Cardiac muscle cell (in vitro differentiated cells and primary cell): Measurements from ENCODE around the gene CCDC97. TPM values are rescaled to one million over a fixed set of nuclear protein-coding genes. Genes with fewer than 3 reads are reported as not detected.

ENCODE experiments used
- DNase-seq, 2 donors: peaks; one replicate each; pipeline versions ENCODE4 v3.0.0 to v3.0.0-alpha.2; 2010 to 2017; ENCODE audit warnings: low read depth in 1 of 2, low spot score in 1 of 2
- H3K27ac ChIP-seq: fragments of 200-600 bp; sonication (generic); 2 replicates; pipeline ENCODE4 v1.5.1; 2016
- H3K27me3 ChIP-seq: fragments of 200-600 bp; sonication (generic); 2 replicates; pipeline ENCODE4 v1.6.0; 2016; ENCODE audit warnings: control low read depth
- H3K36me3 ChIP-seq: fragments of 200-600 bp; sonication (generic); 2 replicates; pipeline ENCODE4 v1.5.1; 2016; ENCODE audit warnings: control low read depth
- H3K4me1 ChIP-seq: fragments of 200-600 bp; sonication (generic); 2 replicates; pipeline ENCODE4 v1.8.1; 2017; ENCODE audit warnings: low read depth, mild to moderate bottlenecking, mixed run types
- H3K4me3 ChIP-seq: fragments of 200-600 bp; sonication (generic); 2 replicates; pipeline ENCODE4 v1.5.1; 2016; ENCODE audit warnings: mild to moderate bottlenecking
- H3K9me3 ChIP-seq: fragments of 200-600 bp; sonication (generic); 2 replicates; pipeline ENCODE4 v1.5.1; 2017; ENCODE audit warnings: low read depth, mild to moderate bottlenecking, control low read depth
- polyA plus RNA-seq: library from polyadenylated mRNA; unstranded; fragments of >200 nt; fragmentation: Nextera tagmentation; extraction: Ambion mirVana; gene quantifications from 2 replicates; pipeline ENCODE4 v1.2.1, GENCODE V29; 2016
- total RNA-seq: library from RNA; depleted of rRNA; stranded (reverse); fragments of >200 nt; gene quantifications from 2 replicates; pipeline ENCODE4 v1.2.3, GENCODE V29; 2016
- TF ChIP-seq, protein P1 (sequence below): IDR thresholded peaks from 2 replicates; pipeline ENCODE4 v1.5.1; 2012; ENCODE audit warnings: low read depth, mild to moderate bottlenecking, low read length

The CCDC97 gene
- total and polyA plus RNA-seq, 2 experiments from 2014 or later = 24.6 to 29.7 TPM

DNA sequence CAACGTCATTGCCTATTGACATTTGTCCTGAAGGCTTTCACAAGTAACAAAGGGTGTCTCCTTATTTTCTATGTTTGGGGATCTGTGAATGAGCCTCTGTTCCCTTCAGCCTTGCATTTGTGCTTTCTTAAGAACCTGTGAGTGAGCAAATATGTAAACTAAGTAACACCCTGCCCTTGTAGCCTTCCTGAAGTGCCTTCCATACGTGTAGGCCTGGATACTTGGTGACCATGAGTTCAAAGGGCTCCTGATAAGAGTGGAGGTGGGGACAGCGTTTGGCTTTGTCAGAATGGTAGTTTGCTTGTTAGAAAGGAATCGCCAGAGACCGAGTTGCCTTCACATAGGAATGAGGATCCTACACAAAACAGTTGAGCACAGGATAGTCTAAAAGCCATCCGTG, 14.5 kb upstream of the CCDC97 start:
- peaks cover 52% of the 10 kb centered on the region for H3K4me1 ChIP-seq
- TF ChIP-seq, protein P1, sequence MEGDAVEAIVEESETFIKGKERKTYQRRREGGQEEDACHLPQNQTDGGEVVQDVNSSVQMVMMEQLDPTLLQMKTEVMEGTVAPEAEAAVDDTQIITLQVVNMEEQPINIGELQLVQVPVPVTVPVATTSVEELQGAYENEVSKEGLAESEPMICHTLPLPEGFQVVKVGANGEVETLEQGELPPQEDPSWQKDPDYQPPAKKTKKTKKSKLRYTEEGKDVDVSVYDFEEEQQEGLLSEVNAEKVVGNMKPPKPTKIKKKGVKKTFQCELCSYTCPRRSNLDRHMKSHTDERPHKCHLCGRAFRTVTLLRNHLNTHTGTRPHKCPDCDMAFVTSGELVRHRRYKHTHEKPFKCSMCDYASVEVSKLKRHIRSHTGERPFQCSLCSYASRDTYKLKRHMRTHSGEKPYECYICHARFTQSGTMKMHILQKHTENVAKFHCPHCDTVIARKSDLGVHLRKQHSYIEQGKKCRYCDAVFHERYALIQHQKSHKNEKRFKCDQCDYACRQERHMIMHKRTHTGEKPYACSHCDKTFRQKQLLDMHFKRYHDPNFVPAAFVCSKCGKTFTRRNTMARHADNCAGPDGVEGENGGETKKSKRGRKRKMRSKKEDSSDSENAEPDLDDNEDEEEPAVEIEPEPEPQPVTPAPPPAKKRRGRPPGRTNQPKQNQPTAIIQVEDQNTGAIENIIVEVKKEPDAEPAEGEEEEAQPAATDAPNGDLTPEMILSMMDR = no peak
- H3K9me3 ChIP-seq = no peaks in the 10 kb centered on the region
- peak in 1 of 2 donors; percentile 28 for DNase-seq
- H3K36me3 ChIP-seq = peaks cover 56% of the 10 kb centered on the region
- H3K27me3 ChIP-seq = no peaks in the 10 kb centered on the region
- H3K27ac ChIP-seq = peak overlapping the region; percentile 93
- no peak overlapping the region for H3K4me3 ChIP-seq

DNA sequence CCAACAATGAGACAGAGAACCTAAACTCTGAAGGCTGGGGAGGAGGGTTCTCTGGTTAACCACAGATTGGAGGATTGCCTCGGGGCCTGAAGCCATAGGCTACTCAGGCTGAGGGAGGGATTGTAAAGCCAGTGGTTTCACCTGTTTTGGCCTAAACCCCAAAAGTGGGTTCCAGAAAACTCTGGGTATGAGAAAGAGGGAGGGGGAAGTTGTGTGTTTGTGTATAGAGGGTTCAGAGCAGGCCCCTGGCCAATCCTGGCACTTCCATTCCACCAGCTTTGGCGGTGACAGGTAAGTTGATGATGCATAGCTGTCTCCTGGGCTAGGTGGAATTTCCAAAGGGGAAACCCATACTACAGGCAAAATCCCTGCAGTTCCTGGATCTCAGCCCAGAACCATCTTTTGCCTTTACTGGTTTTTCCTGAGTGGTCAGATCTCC, 13.5 kb upstream of the CCDC97 start:
- H3K27ac ChIP-seq = peak overlapping the region; percentile 93
- no peak overlapping the region for H3K4me3 ChIP-seq
- TF ChIP-seq, protein P1 = no peak
- peaks cover 53% of the 10 kb centered on the region for H3K36me3 ChIP-seq
- DNase-seq = no peak
- H3K27me3 ChIP-seq = no peaks in the 10 kb centered on the region
- H3K4me1 ChIP-seq = peaks cover 58% of the 10 kb centered on the region
- H3K9me3 ChIP-seq = no peaks in the 10 kb centered on the region

DNA sequence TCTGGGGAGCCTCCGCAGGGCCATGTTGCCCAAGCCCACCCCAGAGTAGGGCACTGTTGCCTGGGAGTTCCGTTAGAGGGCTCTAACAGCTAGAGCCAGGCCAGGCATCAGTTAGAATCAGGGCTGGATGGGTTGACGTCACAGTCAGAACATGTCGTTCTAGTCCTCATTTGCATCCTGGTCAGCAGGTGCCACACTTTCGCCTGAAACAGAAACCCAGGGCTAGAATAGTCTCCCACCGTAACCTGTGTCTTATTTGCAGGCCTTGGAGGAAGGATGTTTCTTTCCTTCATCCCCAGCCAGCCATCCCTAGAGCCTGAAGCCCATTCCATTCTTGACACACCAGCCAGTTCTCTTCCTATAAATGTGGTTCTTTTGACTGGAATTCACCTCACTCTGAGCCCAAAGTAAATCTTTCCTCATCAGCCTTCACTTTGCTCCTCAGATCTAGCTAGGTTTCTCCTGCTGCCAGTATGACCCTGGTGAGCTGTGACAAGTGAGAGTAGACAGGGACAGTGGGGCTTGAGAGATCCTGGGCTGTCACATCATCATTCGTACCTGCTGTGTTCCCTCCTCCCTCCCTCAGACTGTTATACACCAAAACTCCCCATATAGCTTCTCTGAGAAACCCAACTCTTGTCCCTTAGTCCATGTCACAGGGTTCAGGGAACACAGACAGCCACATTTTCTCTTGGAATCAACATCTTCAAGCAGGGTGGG, 12.2 kb upstream of the CCDC97 start:
- TF ChIP-seq, protein P1 = no peak
- Histone ChIP-seq H3K4me1 (peaks cover 58% of the 10 kb centered on the region), H3K4me3 (no peak overlapping the region), H3K27me3 (no peaks in the 10 kb centered on the region), H3K36me3 (peaks cover 48% of the 10 kb centered on the region), H3K9me3 (no peaks in the 10 kb centered on the region), H3K27ac (peak overlapping the region; percentile 93)
- no peak for DNase-seq

GRCh38 chr19:41298348-41298964, 11.5 kb upstream of the CCDC97 start:
- H3K4me3 ChIP-seq = no peak overlapping the region
- peak; percentile 85 to 87 for DNase-seq
- TF ChIP-seq, protein P1 = no peak
- H3K27me3 ChIP-seq = no peaks in the 10 kb centered on the region
- H3K4me1 ChIP-seq = peaks cover 58% of the 10 kb centered on the region
- no peaks in the 10 kb centered on the region for H3K9me3 ChIP-seq
- peaks cover 46% of the 10 kb centered on the region for H3K36me3 ChIP-seq
- H3K27ac ChIP-seq = peak overlapping the region; percentile 93

- Histone ChIP-seq H3K27ac (peak overlapping the region; percentile 93), H3K4me3 (no peak overlapping the region), H3K36me3 (peaks cover 46% of the 10 kb centered on the region), H3K4me1 (peaks cover 58% of the 10 kb centered on the region), H3K27me3 (no peaks in the 10 kb centered on the region), H3K9me3 (no peaks in the 10 kb centered on the region)
- TF ChIP-seq, protein P1 = no peak
- DNase-seq = no peak
Observed at GRCh38 chr19:41299046-41299754, 10.8 kb upstream of the CCDC97 start.
